HCEC 1CT (cell line): ENCODE results near the gene TPCN1.

Experiments
- DNase-seq: peaks from one replicate; pipeline ENCODE4 v3.0.0-alpha.2; 2017

Gene TPCN1

DNA sequence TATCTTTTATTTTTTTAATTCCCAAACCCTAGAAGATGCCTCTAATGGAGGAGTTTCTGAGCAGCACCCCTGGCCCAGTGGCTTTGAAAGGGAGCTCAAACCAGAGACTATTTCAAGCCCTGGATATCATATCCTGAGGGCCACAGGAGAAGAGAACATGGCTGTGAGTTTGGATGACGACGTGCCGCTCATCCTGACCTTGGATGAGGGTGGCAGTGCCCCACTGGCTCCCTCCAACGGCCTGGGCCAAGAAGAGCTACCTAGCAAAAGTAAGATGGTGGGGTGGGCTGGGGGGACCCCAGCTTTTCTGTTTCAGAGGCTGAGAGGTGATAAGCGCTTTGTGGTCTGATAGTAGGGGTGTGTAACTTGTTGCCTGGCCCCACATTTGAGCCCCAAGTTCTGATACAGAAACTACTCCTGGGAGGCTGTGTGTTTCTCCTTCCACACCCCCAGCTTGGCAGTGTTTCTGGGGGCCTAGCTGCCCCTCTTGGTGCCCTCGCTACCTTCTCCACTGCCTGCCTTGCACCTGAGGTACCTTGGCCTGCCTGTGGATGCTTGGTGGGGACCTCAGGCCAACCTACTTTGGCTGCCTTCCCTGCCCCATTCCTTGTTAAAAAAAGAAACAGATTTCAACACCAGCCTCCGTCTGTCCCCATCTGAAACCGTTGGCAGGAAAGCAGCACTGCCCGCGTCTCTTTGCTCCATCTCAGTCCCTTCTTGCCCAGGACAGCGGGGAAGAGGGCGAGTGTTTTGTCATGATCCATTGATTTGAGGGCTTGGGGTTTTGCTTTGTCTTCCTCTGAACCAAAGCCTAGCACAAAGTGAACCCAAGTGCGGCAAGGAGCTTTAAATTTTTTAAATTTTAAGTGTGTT, 5.7 kb downstream of the TPCN1 start:
- DNase-seq: no peak

DNA sequence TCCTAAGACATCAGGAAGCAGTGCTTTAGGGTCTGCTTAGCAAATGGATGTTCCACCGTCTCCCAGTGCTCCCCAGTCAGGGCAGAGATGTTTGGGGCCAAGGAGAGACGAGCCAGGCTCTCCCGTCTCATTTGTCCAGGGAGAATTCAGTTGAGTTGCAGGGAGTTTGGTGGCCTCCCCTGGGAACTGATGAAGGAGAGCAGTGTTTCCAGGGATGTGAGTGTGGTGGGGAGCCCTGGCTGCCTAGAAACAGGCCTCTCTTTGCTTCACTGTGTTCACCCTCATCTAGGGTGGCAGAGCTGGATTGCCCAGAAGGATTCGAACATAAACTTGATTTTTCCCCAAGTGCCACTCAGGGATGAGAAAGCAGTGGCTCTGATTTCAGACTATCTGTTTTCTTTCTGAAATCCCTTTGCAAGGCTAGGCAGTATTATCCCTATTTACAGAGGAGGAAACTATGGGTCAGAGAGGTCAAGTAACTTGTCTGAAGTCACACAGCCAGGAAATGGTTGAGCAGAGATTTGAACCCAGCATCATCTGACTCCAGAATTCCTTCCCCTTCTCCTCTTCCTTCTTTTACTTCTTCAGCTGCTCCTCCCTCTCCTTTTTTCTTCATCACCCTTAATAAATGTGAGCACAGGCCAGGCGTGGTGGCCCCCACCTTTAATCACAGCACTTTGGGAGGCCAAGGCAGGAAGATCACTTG, 6.6 kb downstream of the TPCN1 start:
- DNase-seq: no peak

DNA sequence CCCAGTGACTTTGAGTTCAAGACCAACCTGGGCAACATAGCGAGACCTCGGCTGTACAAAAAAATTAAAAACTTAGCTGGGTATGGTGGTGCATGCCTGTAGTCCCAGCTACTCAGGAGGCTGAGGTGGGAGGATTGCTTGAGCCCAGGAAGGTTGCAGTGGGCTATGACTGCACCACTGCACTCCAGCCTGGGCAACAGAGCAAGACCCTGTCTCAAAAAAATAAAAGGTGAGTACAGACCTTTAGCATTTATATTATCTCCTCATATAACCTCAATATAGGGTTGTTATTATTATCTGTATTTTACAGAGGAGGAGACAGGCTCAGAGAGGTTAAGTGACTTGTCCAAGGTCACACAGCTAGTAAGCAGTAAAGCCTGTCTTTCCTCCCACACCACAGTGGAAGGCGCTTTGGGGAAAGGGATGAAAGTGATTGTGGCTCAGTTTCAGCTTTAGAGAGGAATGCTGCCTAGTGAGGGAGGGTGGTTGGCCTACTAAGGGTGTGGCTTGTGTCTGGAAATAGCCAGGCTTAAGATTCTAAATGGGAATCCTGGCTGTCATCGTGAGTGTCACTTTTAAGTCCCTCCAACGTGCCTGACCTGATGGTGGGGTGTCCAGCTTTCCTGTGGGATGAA, 7.2 kb downstream of the TPCN1 start:
- no peak for DNase-seq

DNA sequence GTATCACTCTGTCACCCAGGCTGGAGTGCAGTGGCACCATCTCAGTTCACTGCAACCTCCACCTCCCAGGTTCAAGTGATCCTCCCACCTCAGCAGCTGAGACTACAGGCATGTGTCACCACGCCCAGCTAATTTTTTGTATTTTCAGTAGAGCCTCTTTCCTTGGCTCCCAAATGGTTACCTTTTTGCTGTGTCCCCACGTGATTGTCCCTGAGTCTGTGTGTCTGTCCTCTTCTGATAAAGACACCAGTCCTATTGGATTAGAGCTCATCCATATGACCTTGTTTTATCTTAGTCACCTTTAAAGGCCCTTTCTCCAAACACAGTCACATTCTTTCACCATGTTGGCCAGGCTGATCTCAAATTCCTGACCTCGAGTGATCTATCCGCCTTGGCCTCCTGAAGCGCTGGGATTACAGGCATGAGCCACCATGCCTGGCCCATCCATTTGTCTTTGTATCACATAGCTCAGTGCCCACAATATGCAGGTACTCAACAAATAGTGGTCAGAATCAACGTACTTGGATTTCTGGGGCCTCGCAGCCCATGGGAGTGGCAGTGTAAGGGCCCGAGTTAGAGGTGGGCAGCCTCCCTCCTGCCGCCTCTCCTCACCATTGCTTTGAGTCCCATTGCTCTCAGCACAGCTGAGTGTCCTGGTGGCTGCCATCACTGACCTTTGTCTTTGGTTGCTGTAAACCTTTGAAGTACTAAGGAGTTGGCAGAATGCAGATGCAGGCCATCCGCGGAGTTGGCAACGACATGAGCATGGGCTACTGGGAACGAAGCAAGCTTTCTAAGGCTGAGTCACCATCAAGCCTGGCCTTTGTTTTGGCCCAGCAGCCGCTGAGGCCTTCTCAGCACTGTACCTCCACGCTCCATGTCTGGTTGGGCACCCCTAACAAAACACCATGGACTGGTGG, 9.3 kb downstream of the TPCN1 start:
- DNase-seq: no peak

DNA sequence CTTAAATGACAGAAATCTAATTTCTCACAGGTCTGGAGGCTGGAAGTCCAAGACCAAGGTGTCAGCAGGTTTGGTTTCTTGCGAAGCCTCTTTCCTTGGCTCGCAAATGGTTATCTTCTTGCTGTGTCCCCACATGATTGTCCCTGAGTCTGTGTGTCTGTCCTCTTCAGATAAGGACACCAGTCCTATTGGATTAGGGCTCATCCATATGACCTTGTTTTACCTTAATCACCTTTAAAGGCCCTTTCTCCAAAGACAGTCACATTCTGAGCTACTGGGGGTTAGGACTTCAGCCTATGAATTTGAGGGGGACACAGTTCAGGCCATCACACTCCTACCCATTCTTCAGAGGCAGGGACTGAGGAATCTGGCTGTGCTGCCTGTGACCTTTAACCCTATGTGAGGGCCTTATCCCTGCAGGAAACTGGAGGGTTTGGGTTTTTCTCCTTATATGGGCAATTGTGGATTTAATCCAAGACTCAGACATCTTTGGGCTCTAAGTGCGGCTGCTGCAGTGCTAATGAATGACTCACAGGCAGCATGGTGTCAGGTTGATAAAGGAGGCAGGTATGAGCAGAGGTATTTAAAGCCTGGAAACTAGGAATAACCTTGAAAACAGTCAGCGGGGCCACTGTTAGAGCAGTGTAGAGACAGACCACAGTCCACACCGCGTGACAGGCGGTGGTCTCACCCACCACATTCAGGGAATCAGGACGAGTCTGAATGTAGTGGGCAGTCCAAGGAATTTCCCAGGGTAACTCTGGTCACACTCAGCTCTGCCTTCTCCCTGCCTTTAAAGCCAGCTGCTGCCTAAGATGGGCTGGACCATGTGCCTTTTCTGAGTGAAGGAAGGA, 10.2 kb downstream of the TPCN1 start:
- DNase-seq: peak; percentile 75

DNA sequence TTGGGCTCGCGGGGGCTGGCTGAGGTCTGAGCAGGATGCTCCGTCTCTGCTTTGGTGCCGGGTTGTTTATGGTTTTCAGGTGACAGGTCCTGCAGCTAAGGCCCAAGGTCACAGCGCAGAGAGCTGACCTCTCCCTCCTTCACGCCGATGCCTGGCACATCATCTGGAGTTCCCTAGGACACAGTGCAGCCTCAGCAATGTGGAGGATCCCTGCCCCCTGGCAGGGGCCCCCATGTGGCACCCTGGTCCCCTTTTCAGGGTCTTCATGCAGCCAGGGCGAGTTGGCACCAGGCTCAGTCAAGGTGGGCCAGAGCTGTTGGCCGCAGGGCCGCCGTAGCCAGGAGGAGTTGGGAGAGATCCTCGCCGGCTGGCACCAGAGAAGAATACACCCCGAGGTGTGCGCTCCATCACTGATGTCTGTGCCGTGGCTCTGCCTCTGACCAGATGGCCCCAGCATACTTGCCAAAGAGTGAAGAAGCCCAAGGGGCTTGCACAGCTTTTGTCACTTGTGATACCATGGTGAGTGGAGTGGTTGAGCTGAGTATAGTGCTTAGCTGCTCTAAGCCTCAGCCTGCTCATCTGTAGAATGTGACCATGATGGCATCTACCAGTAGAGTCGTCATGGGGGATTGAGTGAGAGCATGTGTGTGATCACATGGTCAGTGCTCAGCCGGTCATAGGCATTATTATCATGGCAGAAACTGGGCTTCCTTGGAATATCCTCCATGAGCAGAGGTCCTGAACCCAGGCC, 11.0 kb downstream of the TPCN1 start:
- DNase-seq: no peak

DNA sequence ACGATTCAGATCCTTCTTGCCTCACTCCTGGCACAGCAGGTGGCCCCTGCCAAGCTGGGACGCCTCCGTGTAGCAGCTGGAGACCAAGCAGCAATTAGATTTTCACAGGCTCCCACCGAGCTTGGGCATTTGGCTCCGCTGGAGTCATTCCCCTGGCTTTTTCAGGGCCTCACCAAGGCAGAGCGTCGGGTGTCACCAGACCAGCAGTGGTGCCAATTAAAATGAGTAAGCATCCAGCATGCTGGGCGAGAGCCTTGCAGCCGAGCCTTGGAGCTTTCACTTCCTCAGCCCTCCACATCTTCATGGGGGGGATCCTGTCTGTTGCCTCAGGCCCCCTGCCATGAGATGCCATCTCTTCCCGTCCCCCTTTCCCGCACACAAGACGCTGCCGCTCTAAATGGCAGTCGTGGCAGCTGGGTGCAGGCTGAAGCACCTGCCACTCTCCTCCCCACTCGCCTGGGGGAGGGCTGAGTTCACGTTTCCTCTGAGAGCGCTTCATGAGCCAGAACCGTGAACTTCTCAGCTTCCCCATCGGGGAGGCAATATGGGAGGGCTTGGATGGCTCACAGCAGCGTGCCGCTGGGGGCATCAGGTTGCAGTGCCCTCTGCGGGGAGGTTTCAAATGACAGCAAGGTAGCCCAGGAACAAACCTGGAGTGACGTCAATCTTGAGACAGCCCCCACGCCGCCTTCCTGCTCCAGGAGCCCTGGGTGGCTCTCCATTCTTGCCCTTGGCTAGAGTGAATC, 11.7 kb downstream of the TPCN1 start:
- no peak for DNase-seq

DNA sequence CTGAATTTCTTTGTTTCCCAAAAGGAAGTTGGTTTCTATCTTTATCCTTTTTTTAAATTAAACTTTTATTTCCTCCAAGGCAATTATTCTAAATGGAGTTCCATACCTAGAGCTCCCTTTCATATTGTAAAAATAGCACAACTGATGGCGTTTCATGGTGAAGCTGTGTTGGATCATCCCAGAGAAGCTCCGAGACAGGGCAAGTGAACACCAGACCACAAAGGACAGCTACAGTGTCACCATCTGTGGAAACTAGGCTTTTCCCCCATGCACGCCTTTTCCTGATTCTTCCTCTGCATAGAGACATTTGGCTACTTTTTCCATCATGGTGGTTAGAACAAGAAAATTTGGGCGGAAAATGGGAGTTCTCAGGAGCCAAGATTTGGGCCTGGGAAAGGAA, 12.7 kb downstream of the TPCN1 start:
- DNase-seq: no peak

DNA sequence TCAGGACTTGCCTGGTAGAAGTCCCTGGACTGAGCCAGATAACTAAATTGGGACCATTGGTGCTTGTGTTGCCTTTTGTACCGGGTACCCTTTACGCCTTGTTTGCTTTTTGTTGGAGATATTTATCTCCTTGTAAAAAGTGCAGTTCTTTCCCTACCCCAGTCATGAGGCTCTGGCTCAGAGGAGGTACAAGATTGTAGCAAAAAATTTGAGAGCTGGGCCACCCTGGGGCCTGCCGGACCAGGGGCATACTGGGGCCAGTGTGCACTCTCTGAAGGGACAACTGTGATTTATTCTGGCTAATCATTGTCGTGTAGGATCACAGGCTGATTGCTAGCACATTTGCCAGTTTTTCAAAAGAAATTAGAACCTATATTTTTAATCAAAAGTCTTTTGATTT, 13.2 kb downstream of the TPCN1 start:
- no peak for DNase-seq

DNA sequence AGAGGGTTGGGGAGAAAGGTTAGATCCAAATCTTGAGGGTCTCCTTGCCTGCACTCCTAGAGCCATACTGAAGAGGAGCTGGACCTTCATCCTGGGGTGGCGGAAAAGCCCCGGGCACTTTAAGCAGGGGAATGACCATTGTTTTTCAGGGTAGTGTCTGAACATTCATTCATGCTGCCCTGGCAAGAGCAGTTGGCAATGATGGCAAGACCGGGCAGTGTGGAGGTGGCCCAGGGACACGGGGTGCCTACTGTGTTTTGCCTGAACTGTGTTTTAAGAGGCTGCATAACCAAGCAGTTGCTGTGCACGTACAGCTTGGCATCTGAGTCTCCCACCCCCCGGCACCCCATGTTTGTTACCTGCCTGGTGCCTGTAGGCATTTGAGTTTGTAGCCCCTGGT, 14.7 kb downstream of the TPCN1 start:
- DNase-seq: no peak

DNA sequence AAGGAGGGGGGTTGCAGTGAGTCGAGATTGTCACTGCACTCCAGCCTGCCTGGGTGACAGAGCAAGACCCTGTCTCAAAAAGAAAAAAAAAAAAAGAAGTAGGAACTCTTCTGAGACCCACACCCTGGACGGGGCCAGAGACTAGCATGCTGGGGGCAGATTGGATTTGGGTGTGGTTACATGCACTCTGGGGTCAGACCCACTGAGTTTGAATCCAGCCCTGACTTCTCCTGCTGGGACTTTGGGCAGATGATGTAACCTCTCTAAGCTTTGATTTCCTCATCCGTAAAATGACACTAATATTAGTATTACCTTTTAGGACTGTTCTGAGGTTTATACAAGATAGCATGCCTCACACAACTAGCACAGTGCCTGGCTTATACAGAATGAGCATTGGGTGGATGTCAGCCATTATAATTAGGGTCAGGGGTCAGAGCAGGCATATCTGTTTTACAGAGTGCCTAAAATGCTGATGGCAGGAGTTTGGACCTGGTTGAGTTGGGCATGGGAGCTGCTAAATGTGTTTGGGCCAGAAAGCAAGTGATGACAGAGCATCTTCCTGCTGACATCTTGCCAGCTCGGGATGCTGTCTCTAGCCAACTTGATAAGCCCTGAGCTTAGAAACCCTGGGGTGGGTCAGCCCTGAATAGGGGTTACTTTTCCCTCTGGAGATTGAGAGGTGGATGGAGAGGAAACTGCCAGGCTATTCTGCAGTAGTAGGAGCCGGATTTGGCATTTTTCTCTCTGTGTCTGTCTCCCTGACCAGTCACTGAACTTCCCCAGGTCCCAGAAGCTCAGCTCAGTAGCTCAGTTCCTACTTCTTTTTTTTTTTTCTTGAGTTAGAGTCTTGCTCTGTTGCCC, 15.5 kb downstream of the TPCN1 start:
- no peak for DNase-seq

DNA sequence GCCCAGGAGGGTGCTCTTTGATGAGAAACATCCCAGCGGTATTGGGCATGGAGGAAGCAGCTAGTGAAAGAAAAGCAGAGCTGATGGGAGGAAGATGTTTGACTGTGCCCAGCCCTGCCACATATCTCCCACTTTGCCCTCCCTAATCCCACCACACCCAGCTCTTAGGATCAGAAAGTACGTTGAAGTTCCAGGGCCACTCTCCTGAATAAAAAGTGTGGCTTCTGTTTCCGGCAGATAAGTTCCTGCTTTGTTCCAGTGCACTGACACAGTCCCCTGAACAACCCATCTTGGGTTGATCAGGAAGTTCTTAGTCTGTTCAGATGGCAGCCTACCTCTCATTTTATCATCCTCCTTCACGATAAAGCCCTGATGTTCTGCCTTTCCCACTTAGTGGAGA, 16.5 kb downstream of the TPCN1 start:
- DNase-seq: no peak

DNA sequence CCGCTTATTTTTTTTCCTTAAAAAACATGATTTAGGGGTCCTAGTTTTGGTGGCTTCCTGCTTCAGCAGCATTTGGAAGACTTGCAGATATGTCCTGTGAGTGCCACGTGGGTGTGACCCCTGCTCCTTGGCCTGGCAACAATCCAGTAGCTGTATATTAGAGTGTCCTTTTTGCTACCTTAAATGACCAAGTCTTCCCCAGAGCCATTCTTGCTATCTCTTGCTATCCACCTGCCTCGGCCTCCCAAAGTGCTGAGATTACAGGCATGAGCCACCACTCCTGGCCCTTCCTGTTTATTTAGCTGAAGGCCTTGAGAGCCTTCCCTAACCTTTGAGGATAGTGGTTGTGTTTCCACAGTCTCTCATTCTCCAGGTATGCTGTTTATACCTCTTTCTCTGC, 17.0 kb downstream of the TPCN1 start:
- no peak for DNase-seq

DNA sequence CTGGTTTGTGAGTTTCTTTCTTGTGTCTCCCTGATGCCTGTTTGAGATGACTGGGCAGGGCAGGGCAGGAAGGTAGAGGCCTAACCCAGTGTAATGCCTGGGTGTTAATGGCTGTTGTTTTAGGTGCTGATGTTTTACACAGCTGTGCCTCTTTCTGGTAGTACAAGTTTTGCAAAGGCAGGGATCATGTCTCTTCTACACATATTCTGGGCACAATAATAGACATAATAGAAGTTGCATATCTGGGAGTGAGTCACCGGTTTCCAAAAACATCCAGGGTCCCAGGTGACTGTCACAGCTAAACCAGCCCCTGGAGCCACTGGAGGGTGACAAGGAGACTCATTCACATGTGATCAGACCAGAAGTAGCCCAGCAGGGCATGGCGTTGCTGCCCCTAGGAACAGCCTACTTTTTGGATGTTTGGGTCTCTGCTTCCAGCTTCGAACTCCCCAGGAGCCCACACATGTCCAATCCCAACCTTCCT, 18.1 kb downstream of the TPCN1 start:
- no peak for DNase-seq

DNA sequence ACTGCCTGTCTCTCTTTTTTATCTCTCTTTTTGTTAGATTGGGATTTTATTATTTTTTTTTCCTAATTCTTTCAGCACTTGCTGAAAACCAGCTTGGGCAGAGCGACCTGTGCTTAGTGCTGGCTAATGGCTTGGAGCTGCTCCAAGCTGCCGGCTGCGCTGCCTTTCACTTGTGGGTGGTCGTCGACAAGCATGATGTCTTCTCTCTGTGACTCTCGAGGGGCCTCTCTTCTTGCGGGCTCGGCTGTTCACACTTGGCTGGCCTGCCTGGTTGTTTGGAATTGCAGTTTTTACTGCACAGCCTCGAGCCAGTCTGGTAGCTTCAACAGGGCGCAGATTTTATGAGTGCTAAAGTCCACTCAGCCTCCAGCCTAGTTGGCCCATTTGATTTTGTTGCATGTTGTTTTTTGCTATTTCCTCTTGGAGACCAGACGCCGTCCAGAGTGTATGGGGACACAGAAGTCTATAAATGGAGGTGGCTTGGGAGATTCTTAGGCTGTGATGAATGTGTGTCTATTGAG, 18.6 kb downstream of the TPCN1 start:
- DNase-seq: no peak

DNA sequence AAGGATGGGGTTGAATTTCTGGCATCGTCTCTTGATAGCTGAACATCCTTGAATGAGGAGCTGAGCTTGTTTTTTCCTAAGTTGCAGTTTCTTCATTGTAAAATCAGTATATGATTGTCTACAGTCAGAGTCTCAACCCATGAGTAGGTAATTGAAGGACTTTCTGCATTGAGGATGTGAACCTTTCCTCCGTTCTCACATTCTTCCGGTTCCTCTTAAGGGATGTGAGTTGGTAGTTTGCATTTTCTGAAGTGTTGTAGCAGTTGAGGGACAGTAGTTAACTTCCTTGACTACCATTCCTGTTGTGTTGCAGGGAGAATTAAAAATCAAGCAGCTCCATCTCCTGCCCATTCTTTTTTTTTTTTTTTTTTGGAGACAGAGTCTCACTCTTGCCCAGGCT, 19.1 kb downstream of the TPCN1 start:
- no peak for DNase-seq

DNA sequence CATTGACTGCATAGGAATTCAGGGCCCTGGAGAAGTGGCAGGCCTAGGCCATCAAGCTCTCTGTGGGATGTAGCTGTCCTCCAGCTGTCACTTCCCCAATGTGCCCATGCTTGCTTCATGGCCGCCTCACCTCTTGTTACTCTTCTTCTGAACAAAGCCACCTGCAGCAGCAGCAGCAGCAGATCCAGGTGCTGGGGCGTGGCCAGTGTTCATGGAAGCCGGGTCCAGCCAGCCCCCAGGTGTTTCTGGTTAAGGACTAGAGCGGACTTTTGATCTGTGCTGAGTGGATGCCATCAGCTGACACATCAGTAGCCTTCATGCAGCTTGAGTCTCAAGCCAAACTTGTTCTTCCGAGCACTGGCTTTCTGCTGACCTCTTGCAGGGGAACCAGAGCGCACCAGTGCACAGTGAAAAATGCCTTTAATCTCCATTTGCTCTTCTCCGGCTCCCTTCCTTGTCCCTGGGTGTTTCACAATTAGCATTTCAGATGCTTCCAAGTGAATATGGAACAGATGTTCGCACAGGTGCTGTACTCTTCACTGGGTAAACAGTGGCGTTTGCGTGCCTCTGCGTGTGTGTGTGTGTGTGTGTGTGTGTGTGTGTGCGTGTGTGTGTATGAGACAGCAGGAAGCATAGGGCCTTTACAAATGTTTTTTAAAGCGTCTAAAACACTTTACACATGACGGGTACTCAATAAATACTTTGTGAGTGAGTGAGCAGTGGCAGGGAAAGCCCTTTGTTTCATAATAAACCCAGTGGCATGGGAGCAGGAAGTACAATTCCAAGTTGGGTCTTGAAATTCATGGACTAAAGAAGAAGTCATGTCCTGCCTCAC, 20.1 kb downstream of the TPCN1 start:
- peak; percentile 93 for DNase-seq

DNA sequence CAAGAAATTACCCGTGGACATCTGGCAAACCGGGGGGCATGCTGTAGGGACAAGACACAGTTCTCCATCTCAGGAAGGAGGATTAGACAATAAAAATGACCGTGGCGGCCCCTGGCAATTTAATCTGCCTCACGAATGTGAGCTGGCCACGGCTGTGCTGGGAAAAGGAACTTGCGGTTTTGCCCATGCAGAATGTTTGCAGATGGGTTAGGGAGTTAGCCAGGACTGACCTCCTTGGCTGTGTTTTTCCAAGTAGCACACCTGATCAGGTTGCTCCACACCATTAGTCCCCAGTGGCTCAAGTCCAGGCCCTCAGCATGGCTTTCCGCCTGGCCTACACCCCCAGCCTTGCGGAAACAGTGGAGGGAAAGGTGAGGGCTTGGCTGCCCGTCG, 20.8 kb downstream of the TPCN1 start:
- DNase-seq: no peak
